ENCODE data around the gene AADAT.

Gene AADAT

DNA sequence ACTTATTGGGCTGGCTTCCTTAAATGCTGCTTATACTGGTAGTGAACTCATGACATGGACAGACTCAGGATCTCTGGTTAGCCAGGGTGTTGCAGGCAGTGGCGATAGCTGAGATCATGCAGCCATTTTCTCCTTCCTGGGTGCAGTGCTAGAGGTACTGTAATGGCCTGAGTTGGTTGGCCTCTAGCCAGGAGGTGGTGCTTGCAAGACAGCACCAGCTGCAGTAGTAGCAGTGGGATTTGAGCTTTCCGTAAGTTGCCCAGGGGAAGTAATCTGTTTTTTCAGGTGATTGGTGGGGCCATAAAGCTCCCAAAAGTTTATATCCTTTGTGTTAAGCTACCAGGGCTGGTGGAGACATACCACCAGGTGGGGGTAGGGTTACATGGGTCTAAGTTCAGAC, 45.1 kb upstream of the AADAT start:
- Histone ChIP-seq H3K27me3 (ENCODE audit: insufficient read depth, low read length) (no peaks in the 10 kb centered on the region), H4K8ac (ENCODE audit: low read depth, low read length) (no peak overlapping the region), H3K36me3 (ENCODE audit: control insufficient read depth in 1 of 2, insufficient read depth in 2 of 2, low read length in 2 of 2) (no peaks in the 10 kb centered on the region), H2BK5ac (ENCODE audit: low read depth, low read length, poor library complexity) (no peak overlapping the region), H3K14ac (ENCODE audit: low read length) (no peak overlapping the region), H2AK5ac (ENCODE audit: low read length) (no peak overlapping the region), H3K4ac (ENCODE audit: low read depth, low read length) (no peak overlapping the region), H3K9me3 (ENCODE audit: insufficient read depth, low read depth, low read length) (peaks cover 11% of the 10 kb centered on the region), H3K9ac (ENCODE audit: low read length) (no peak overlapping the region), H3K79me1 (ENCODE audit: low read length) (no peaks in the 10 kb centered on the region), H2AFZ (ENCODE audit: insufficient read depth, low read length, poor library complexity) (no peak overlapping the region), H2BK120ac (ENCODE audit: insufficient read depth, low read length, poor library complexity) (no peak overlapping the region), H3K4me1 (ENCODE audit: control insufficient read depth in 1 of 2, insufficient read depth in 2 of 2, low read length in 2 of 2) (no peaks in the 10 kb centered on the region), H3K79me2 (ENCODE audit: control insufficient read depth, insufficient read depth, low read length, poor library complexity) (no peaks in the 10 kb centered on the region), H3K23ac (ENCODE audit: low read length) (no peak overlapping the region), H2BK12ac (ENCODE audit: low read length) (no peak overlapping the region), H3K4me2 (ENCODE audit: low read length) (no peak overlapping the region), H4K12ac (ENCODE audit: low read depth, low read length) (no peak overlapping the region), H4K91ac (ENCODE audit: low read depth, low read length) (no peak overlapping the region), H3K27ac (ENCODE audit: low read depth, low read length) (no peak overlapping the region), H3K18ac (ENCODE audit: low read length) (no peak overlapping the region), H3K4me3 (ENCODE audit: low read depth, low read length) (no peak overlapping the region)
- no CpG with 5 or more reads among the region's 2 CpGs for WGBS (ENCODE audit: extremely low coverage, insufficient coverage, insufficient read length)
- DNase-seq, result no peak

DNA sequence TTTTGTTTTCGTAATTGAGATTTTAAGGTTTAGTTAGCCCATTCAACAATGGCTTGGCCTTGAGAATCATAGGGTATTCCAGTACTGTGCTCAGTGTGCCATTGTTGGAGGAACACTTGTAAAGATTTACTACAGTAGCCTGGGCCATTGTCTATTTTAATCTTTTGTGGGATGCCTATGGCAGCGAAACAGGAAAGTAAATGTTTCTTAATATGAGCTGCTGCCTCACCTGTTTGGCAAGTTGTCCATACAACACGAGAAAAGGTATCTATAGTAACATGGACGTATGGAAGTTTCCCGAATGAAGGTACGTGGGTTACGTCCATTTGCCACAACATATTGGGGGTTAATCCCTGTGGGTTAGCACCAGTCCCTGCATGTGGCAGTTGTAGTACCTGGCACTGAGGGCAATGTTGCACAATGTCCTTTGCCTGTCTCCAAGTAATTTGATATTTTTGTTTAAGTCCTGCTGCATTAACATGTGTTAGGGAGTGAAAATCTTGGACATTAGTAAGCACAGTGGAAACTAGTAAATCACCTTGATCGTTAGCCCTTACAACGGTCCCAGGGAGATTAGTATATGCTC, 38.6 kb upstream of the AADAT start:
- peaks cover 6% of the 10 kb centered on the region for H3K9me3 ChIP-seq (ENCODE audit: insufficient read depth, low read depth, low read length)
- no peak overlapping the region for H3K18ac ChIP-seq (ENCODE audit: low read length)
- no peak for DNase-seq
- H3K79me1 ChIP-seq (ENCODE audit: low read length), result no peaks in the 10 kb centered on the region
- no peak overlapping the region for H4K91ac ChIP-seq (ENCODE audit: low read depth, low read length)
- H2AK5ac ChIP-seq (ENCODE audit: low read length), result no peak overlapping the region
- no peak overlapping the region for H3K27ac ChIP-seq (ENCODE audit: low read depth, low read length)
- no peaks in the 10 kb centered on the region for H3K27me3 ChIP-seq (ENCODE audit: insufficient read depth, low read length)
- H3K79me2 ChIP-seq (ENCODE audit: control insufficient read depth, insufficient read depth, low read length, poor library complexity), result no peaks in the 10 kb centered on the region
- no peak overlapping the region for H2BK120ac ChIP-seq (ENCODE audit: insufficient read depth, low read length, poor library complexity)
- no peak overlapping the region for H3K14ac ChIP-seq (ENCODE audit: low read length)
- H2BK12ac ChIP-seq (ENCODE audit: low read length), result no peak overlapping the region
- H4K8ac ChIP-seq (ENCODE audit: low read depth, low read length), result no peak overlapping the region
- H2BK5ac ChIP-seq (ENCODE audit: low read depth, low read length, poor library complexity), result no peak overlapping the region
- H3K4me1 ChIP-seq (ENCODE audit: control insufficient read depth in 1 of 2, insufficient read depth in 2 of 2, low read length in 2 of 2), result no peaks in the 10 kb centered on the region
- no peak overlapping the region for H3K23ac ChIP-seq (ENCODE audit: low read length)
- WGBS (ENCODE audit: extremely low coverage, insufficient coverage, insufficient read length), result no CpG with 5 or more reads among the region's 9 CpGs
- H3K4me3 ChIP-seq (ENCODE audit: low read depth, low read length), result no peak overlapping the region
- no peak overlapping the region for H4K12ac ChIP-seq (ENCODE audit: low read depth, low read length)
- peaks cover 0 to 5% of the 10 kb centered on the region in 2 experiments for H3K36me3 ChIP-seq (ENCODE audit: control insufficient read depth in 1 of 2, insufficient read depth in 2 of 2, low read length in 2 of 2)
- H3K9ac ChIP-seq (ENCODE audit: low read length), result no peak overlapping the region
- no peak overlapping the region for H3K4ac ChIP-seq (ENCODE audit: low read depth, low read length)
- H2AFZ ChIP-seq (ENCODE audit: insufficient read depth, low read length, poor library complexity), result no peak overlapping the region
- no peak overlapping the region for H3K4me2 ChIP-seq (ENCODE audit: low read length)

DNA sequence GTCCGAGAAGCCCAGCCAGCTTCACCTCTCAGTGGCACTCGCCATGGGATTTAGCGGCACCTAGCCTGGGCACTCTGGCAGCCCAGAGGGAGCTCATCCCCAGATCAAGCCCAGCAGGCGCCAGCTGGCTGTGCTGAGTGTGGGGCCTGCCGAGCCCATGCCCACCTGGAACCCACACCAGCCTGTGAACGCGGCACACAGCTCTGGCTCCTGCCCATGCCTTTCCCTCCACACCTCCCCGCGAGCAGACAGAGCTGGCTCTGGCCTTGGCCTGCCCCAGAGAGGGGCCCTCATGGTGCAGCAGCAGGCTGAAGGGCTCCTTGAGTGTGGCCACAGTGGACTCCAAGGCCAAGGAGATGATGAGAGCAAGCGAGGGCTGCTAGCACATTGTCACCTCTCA, 38.0 kb upstream of the AADAT start:
- peaks cover 0 to 5% of the 10 kb centered on the region in 2 experiments for H3K36me3 ChIP-seq (ENCODE audit: control insufficient read depth in 1 of 2, insufficient read depth in 2 of 2, low read length in 2 of 2)
- H3K23ac ChIP-seq (ENCODE audit: low read length), result no peak overlapping the region
- peak overlapping the region; percentile 23 for H2AK5ac ChIP-seq (ENCODE audit: low read length)
- H3K4me2 ChIP-seq (ENCODE audit: low read length), result no peak overlapping the region
- H4K12ac ChIP-seq (ENCODE audit: low read depth, low read length), result no peak overlapping the region
- H3K4ac ChIP-seq (ENCODE audit: low read depth, low read length), result no peak overlapping the region
- no peak overlapping the region for H3K14ac ChIP-seq (ENCODE audit: low read length)
- no peaks in the 10 kb centered on the region for H3K4me1 ChIP-seq (ENCODE audit: control insufficient read depth in 1 of 2, insufficient read depth in 2 of 2, low read length in 2 of 2)
- no peak overlapping the region for H2AFZ ChIP-seq (ENCODE audit: insufficient read depth, low read length, poor library complexity)
- H2BK5ac ChIP-seq (ENCODE audit: low read depth, low read length, poor library complexity), result no peak overlapping the region
- H3K9ac ChIP-seq (ENCODE audit: low read length), result no peak overlapping the region
- H3K27me3 ChIP-seq (ENCODE audit: insufficient read depth, low read length), result no peaks in the 10 kb centered on the region
- H2BK120ac ChIP-seq (ENCODE audit: insufficient read depth, low read length, poor library complexity), result no peak overlapping the region
- no CpG with 5 or more reads among the region's 10 CpGs for WGBS (ENCODE audit: extremely low coverage, insufficient coverage, insufficient read length)
- H3K79me2 ChIP-seq (ENCODE audit: control insufficient read depth, insufficient read depth, low read length, poor library complexity), result no peaks in the 10 kb centered on the region
- no peak overlapping the region for H3K18ac ChIP-seq (ENCODE audit: low read length)
- H2BK12ac ChIP-seq (ENCODE audit: low read length), result no peak overlapping the region
- peaks cover 5% of the 10 kb centered on the region for H3K9me3 ChIP-seq (ENCODE audit: insufficient read depth, low read depth, low read length)
- H3K27ac ChIP-seq (ENCODE audit: low read depth, low read length), result no peak overlapping the region
- no peak overlapping the region for H3K4me3 ChIP-seq (ENCODE audit: low read depth, low read length)
- H4K91ac ChIP-seq (ENCODE audit: low read depth, low read length), result peak overlapping the region; percentile 39
- no peak overlapping the region for H4K8ac ChIP-seq (ENCODE audit: low read depth, low read length)
- no peaks in the 10 kb centered on the region for H3K79me1 ChIP-seq (ENCODE audit: low read length)
- no peak for DNase-seq

DNA sequence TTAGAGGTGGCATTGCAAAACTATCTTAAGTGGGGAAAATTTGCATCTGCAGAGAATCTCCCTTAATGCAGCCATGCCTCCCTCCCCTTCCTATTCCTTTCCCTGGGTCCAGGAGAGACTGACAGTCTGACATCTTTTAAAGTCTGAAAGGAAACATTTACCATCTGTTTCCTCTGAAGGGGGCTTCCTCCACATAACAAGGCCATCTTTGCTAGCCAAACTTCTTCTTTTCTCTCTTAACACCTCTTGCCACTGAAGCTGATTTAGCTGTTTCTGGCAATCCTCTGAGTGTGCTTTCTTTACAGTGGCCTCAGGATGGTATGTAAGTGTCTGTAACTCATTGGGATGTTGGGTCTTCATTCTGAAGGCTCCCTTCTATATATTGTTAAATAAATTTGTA, 34.6 kb upstream of the AADAT start:
- no peak overlapping the region for H3K4me3 ChIP-seq (ENCODE audit: low read depth, low read length)
- DNase-seq, result no peak
- H2BK12ac ChIP-seq (ENCODE audit: low read length), result no peak overlapping the region
- H4K91ac ChIP-seq (ENCODE audit: low read depth, low read length), result no peak overlapping the region
- H4K8ac ChIP-seq (ENCODE audit: low read depth, low read length), result no peak overlapping the region
- H3K79me2 ChIP-seq (ENCODE audit: control insufficient read depth, insufficient read depth, low read length, poor library complexity), result no peaks in the 10 kb centered on the region
- no peak overlapping the region for H3K18ac ChIP-seq (ENCODE audit: low read length)
- H2AFZ ChIP-seq (ENCODE audit: insufficient read depth, low read length, poor library complexity), result no peak overlapping the region
- no peak overlapping the region for H3K4me2 ChIP-seq (ENCODE audit: low read length)
- no peaks in the 10 kb centered on the region for H3K27me3 ChIP-seq (ENCODE audit: insufficient read depth, low read length)
- H2BK120ac ChIP-seq (ENCODE audit: insufficient read depth, low read length, poor library complexity), result no peak overlapping the region
- H3K23ac ChIP-seq (ENCODE audit: low read length), result no peak overlapping the region
- no peak overlapping the region for H4K12ac ChIP-seq (ENCODE audit: low read depth, low read length)
- peaks cover 0 to 5% of the 10 kb centered on the region in 2 experiments for H3K36me3 ChIP-seq (ENCODE audit: control insufficient read depth in 1 of 2, insufficient read depth in 2 of 2, low read length in 2 of 2)
- no peak overlapping the region for H3K4ac ChIP-seq (ENCODE audit: low read depth, low read length)
- peaks cover 0 to 2% of the 10 kb centered on the region in 2 experiments for H3K4me1 ChIP-seq (ENCODE audit: control insufficient read depth in 1 of 2, insufficient read depth in 2 of 2, low read length in 2 of 2)
- no peak overlapping the region for H3K27ac ChIP-seq (ENCODE audit: low read depth, low read length)
- no peak overlapping the region for H3K14ac ChIP-seq (ENCODE audit: low read length)
- no peak overlapping the region for H3K9ac ChIP-seq (ENCODE audit: low read length)
- H2AK5ac ChIP-seq (ENCODE audit: low read length), result no peak overlapping the region
- no peak overlapping the region for H2BK5ac ChIP-seq (ENCODE audit: low read depth, low read length, poor library complexity)
- peaks cover 1% of the 10 kb centered on the region for H3K9me3 ChIP-seq (ENCODE audit: insufficient read depth, low read depth, low read length)
- peaks cover 8% of the 10 kb centered on the region for H3K79me1 ChIP-seq (ENCODE audit: low read length)

All from trophoblast cell (in vitro differentiated cells and primary cell).